ENCODE results near the gene FIGLA.

The FIGLA gene

GRCh38 chr2:70790136-70790828 lies at the start of gene FIGLA:
Gene FIGLA, minus strand, starts transcription at chr2:70790643. Its CDS starts 5 bp downstream, at chr2:70790638.
- in situ Hi-C loops (cut with MboI; ENCODE audit: low sequenced_read_pairs) = loop anchor here (10.0 kb wide), 1 partner anchor 155 kb away; no protein-coding TSS in a partner anchor

- in situ Hi-C loops (cut with MboI; ENCODE audit: low sequenced_read_pairs) = no loop called here
Observed at GRCh38 chr2:70837980-70838925, 47.8 kb upstream of the FIGLA start.

GRCh38 chr2:70835643-70836042 lies 45.2 kb upstream of the FIGLA start, which contains the start of gene CD207:
Gene CD207, minus strand, starts transcription at chr2:70835816. Its CDS starts 40 bp downstream, at chr2:70835776.
- in situ Hi-C loops (cut with MboI; ENCODE audit: low sequenced_read_pairs) = no loop called here

- in situ Hi-C loops (cut with MboI; ENCODE audit: low sequenced_read_pairs) = no loop called here
Observed at GRCh38 chr2:70834881-70835280, 44.4 kb upstream of the FIGLA start.

GRCh38 chr2:70834106-70834505 lies 43.7 kb upstream of the FIGLA start:
- in situ Hi-C loops (cut with MboI; ENCODE audit: low sequenced_read_pairs) = no loop called here

GRCh38 chr2:70833246-70833645 lies 42.8 kb upstream of the FIGLA start:
- in situ Hi-C loops (cut with MboI; ENCODE audit: low sequenced_read_pairs) = no loop called here

- in situ Hi-C loops (cut with MboI; ENCODE audit: low sequenced_read_pairs) = no loop called here
Observed at GRCh38 chr2:70832386-70832785, 41.9 kb upstream of the FIGLA start.

- in situ Hi-C loops (cut with MboI; ENCODE audit: low sequenced_read_pairs) = no loop called here
Observed at GRCh38 chr2:70831861-70832260, 41.4 kb upstream of the FIGLA start.

GRCh38 chr2:70830366-70830765 lies 39.9 kb upstream of the FIGLA start:
- in situ Hi-C loops (cut with MboI; ENCODE audit: low sequenced_read_pairs) = no loop called here

- in situ Hi-C loops (cut with MboI; ENCODE audit: low sequenced_read_pairs) = no loop called here
Observed at GRCh38 chr2:70829916-70830315, 39.5 kb upstream of the FIGLA start.

- in situ Hi-C loops (cut with MboI; ENCODE audit: low sequenced_read_pairs) = no loop called here
Observed at GRCh38 chr2:70828914-70829824, 38.7 kb upstream of the FIGLA start.

GRCh38 chr2:70828115-70828514 lies 37.7 kb upstream of the FIGLA start:
- in situ Hi-C loops (cut with MboI; ENCODE audit: low sequenced_read_pairs) = no loop called here

GRCh38 chr2:70827388-70827787 lies 36.9 kb upstream of the FIGLA start:
- in situ Hi-C loops (cut with MboI; ENCODE audit: low sequenced_read_pairs) = no loop called here

- in situ Hi-C loops (cut with MboI; ENCODE audit: low sequenced_read_pairs) = no loop called here
Observed at GRCh38 chr2:70826696-70827350, 36.4 kb upstream of the FIGLA start.

- in situ Hi-C loops (cut with MboI; ENCODE audit: low sequenced_read_pairs) = no loop called here
Observed at GRCh38 chr2:70823249-70823648, 32.8 kb upstream of the FIGLA start.

GRCh38 chr2:70822843-70823242 lies 32.4 kb upstream of the FIGLA start:
- in situ Hi-C loops (cut with MboI; ENCODE audit: low sequenced_read_pairs) = no loop called here

- in situ Hi-C loops (cut with MboI; ENCODE audit: low sequenced_read_pairs) = no loop called here
Observed at GRCh38 chr2:70820499-70820898, 30.1 kb upstream of the FIGLA start, which contains the start of gene CLEC4F. Gene CLEC4F, minus strand, starts transcription at chr2:70820599. Its CDS starts 76 bp downstream, at chr2:70820523.

GRCh38 chr2:70817284-70817954 lies 27.0 kb upstream of the FIGLA start:
- in situ Hi-C loops (cut with MboI; ENCODE audit: low sequenced_read_pairs) = no loop called here

GRCh38 chr2:70816726-70817125 lies 26.3 kb upstream of the FIGLA start:
- in situ Hi-C loops (cut with MboI; ENCODE audit: low sequenced_read_pairs) = no loop called here

Data from HL-60/S4 (cell line).